Endothelial cell of umbilical vein (primary cell): ENCODE data around the gene RTL3. TPM values are rescaled to one million over a fixed set of nuclear protein-coding genes. Genes with fewer than 3 reads are reported as not detected.
A peak's percentile ranks its signal among the peaks of the same experiment; 100 is the strongest.

Source experiments
- BruUV-seq: library from RNA; stranded (reverse); fragments of 400-500 nt; replicated peaks from 2 replicates; lab custom pipeline; 2021; lab: Mats Ljungman, UMichigan
- CTCF ChIA-PET: fragments of 300-600, 350-600 bp; sonication (Branson Sonifier 250); formaldehyde crosslinking; loops from one replicate; lab custom pipeline; 2021; ENCODE audit warnings: antibody characterized with exemption, inconsistent platforms; lab: Charles Lee
- POLR2A ChIA-PET: fragments of 300-600, 350-600 bp; sonication (Branson Sonifier 250); formaldehyde crosslinking; loops from one replicate; lab custom pipeline; 2021; ENCODE audit warnings: antibody characterized with exemption, inconsistent platforms; lab: Charles Lee
- DNase-seq: peaks from one replicate; pipeline ENCODE4 v3.0.0-alpha.2; 2011; ENCODE audit warnings: low read depth, low spot score
- FAIRE-seq: peaks from 2 replicates; lab custom pipeline; 2011; peaks lifted over from hg19 to GRCh38; lab: Jason Lieb, UNC
- H2AFZ ChIP-seq: 2 replicates; pipeline ENCODE4 v1.6.0; 2012; ENCODE audit warnings: low read depth, low read length, control low read depth, inconsistent platforms
- H3K27ac ChIP-seq: 2 replicates; pipeline ENCODE4 v1.5.1; 2011; ENCODE audit warnings: low read depth, mild to moderate bottlenecking, control low read depth, low read length, moderate library complexity; ENCODE audit not compliant: insufficient read depth
- H3K27me3 ChIP-seq, 2 experiments: 2 replicates each; pipeline versions ENCODE4 v1.6.0 to v1.6.1; 2011; ENCODE audit warnings: low read length in 2 of 2, mixed read lengths in 1 of 2; ENCODE audit not compliant: control insufficient read depth in 2 of 2, insufficient read depth in 2 of 2
- H3K36me3 ChIP-seq, 2 experiments: 2 replicates in 1 of 2; 3 replicates in 1 of 2; pipeline ENCODE4 v1.5.1; 2011; ENCODE audit warnings: low read length in 2 of 2, mild to moderate bottlenecking in 1 of 2, moderate library complexity in 1 of 2; ENCODE audit not compliant: control insufficient read depth in 2 of 2, insufficient read depth in 2 of 2; ENCODE audit errors: extremely low read depth in 1 of 2
- H3K4me1 ChIP-seq: 3 replicates; pipeline ENCODE4 v1.5.1; 2011; ENCODE audit warnings: mild to moderate bottlenecking, low read length; ENCODE audit not compliant: control insufficient read depth, insufficient read depth; ENCODE audit errors: extremely low read depth
- H3K4me2 ChIP-seq: 2 replicates; pipeline ENCODE4 v1.6.1; 2011; ENCODE audit warnings: low read length, control low read depth, mixed read lengths; ENCODE audit not compliant: insufficient read depth
- H3K4me3 ChIP-seq, 3 experiments: fragments of 200-600 bp in 1 of 3; sonication (generic), shearing (Covaris generic) in 1 of 3; replicated peaks in 1 of 3; 2 replicates each; pipeline ENCODE4 v1.5.1; 2011 to 2016; ENCODE audit warnings: control low read depth in 3 of 3, low read length in 3 of 3, mild to moderate bottlenecking in 2 of 3, inconsistent platforms in 1 of 3, low read depth in 1 of 3, moderate library complexity in 1 of 3; ENCODE audit not compliant: insufficient read depth in 1 of 3
- H3K79me2 ChIP-seq: 2 replicates; pipeline ENCODE4 v1.6.0; 2012; ENCODE audit warnings: low read length, inconsistent platforms; ENCODE audit not compliant: control insufficient read depth, insufficient read depth
- H3K9ac ChIP-seq: replicated peaks from 2 replicates; pipeline ENCODE3; 2011; ENCODE audit warnings: low read length, control low read depth; ENCODE audit not compliant: insufficient read depth; ENCODE audit errors: extremely low read depth
- H3K9me1 ChIP-seq: replicated peaks from 3 replicates; pipeline ENCODE4 v1.6.0; 2011; ENCODE audit warnings: mild to moderate bottlenecking, low read length; ENCODE audit not compliant: control insufficient read depth, insufficient read depth; ENCODE audit errors: extremely low read depth
- H3K9me3 ChIP-seq: replicated peaks from 2 replicates; pipeline ENCODE4 v1.5.1; 2012; ENCODE audit warnings: low read length, inconsistent platforms; ENCODE audit not compliant: control insufficient read depth, insufficient read depth
- H4K20me1 ChIP-seq: replicated peaks from 2 replicates; pipeline ENCODE3; 2011; ENCODE audit warnings: mild to moderate bottlenecking, low read length; ENCODE audit not compliant: control insufficient read depth, insufficient read depth; ENCODE audit errors: extremely low read depth
- EZH2 ChIP-seq: IDR thresholded peaks from 2 replicates; pipeline ENCODE4 v1.6.1; 2012; ENCODE audit warnings: borderline replicate concordance, low read depth, mild to moderate bottlenecking, moderate library complexity, low read length, inconsistent platforms; ENCODE audit not compliant: severe bottlenecking
- FOS ChIP-seq: IDR thresholded peaks from 2 replicates; pipeline ENCODE4 v1.6.1; 2011; ENCODE audit warnings: mild to moderate bottlenecking, low read length, moderate library complexity, borderline replicate concordance; ENCODE audit not compliant: insufficient read depth
- GATA2 ChIP-seq: IDR thresholded peaks from 2 replicates; pipeline ENCODE4 v1.7.0; 2011; ENCODE audit warnings: low read depth, mild to moderate bottlenecking, moderate library complexity, mixed read lengths, low read length; ENCODE audit not compliant: insufficient read length, insufficient read depth
- JUN ChIP-seq: IDR thresholded peaks from 2 replicates; pipeline ENCODE4 v1.6.1; 2011; ENCODE audit warnings: borderline replicate concordance, low read depth; ENCODE audit not compliant: insufficient read length, insufficient read depth
- MYC ChIP-seq: IDR thresholded peaks from one replicate; pipeline ENCODE4 v1.6.1; 2011; ENCODE audit warnings: mild to moderate bottlenecking, low read depth, low read length
- POLR2A ChIP-seq: IDR thresholded peaks from 2 replicates; pipeline ENCODE4 v1.6.1; 2012; ENCODE audit warnings: low read depth, mild to moderate bottlenecking, control low read depth, low read length
- POLR2AphosphoS5 ChIP-seq: IDR thresholded peaks from 2 replicates; pipeline ENCODE4 v1.6.1; 2012; ENCODE audit warnings: low read depth, mild to moderate bottlenecking, control low read depth, low read length, moderate library complexity; ENCODE audit not compliant: insufficient read depth
- dilution Hi-C: fragments of 300-500 bp; cut with MboI; formaldehyde crosslinking; loops from one replicate; pipeline ENCODE4 v1.15.0; 2019; ENCODE audit warnings: low sequenced_read_pairs; ENCODE audit not compliant: extremely low pct_ligation_motif_present
- intact Hi-C: fragments of 100-400 bp; cut with micrococcal nuclease; formaldehyde crosslinking; loops from one replicate; pipeline ENCODE4 v1.10.0; 2022
- polyA plus RNA-seq, 4 experiments: library from polyadenylated mRNA; depleted of rRNA in 3 of 4; stranded (reverse) in 3 of 4; unstranded in 1 of 4; fragments of >200 nt; gene quantifications; 2 replicates each; pipeline versions ENCODE4 v1.2.1 to v1.2.3, GENCODE V29; 2011 to 2012; ENCODE audit warnings: missing spikeins in 1 of 4
- total RNA-seq: library from RNA; stranded (reverse); gene quantifications from 2 replicates; pipeline ENCODE4 v1.2.3, GENCODE V29; 2021
- TF ChIP-seq, protein P1 (sequence below): IDR thresholded peaks from 2 replicates; pipeline ENCODE4 v1.6.1; 2011; ENCODE audit not compliant: insufficient read depth, insufficient read length
- TF ChIP-seq, protein P2 (sequence below), 2 donors: IDR thresholded peaks; 1 replicate in 1 of 2; 2 replicates in 1 of 2; pipeline ENCODE4 v1.5.1; 2011; ENCODE audit warnings: low read length in 2 of 2, mild to moderate bottlenecking in 2 of 2, moderate library complexity in 2 of 2, control low read depth in 1 of 2, inconsistent platforms in 1 of 2, low read depth in 1 of 2; ENCODE audit not compliant: insufficient read depth in 1 of 2; ENCODE audit errors: extremely low read depth in 1 of 2

RTL3 gene
- total and polyA plus RNA-seq, 2 donors (not counting 3 experiments of a cell fraction or from before 2014, with no cell fraction given) = 0.04 TPM; not detected in 1

DNA sequence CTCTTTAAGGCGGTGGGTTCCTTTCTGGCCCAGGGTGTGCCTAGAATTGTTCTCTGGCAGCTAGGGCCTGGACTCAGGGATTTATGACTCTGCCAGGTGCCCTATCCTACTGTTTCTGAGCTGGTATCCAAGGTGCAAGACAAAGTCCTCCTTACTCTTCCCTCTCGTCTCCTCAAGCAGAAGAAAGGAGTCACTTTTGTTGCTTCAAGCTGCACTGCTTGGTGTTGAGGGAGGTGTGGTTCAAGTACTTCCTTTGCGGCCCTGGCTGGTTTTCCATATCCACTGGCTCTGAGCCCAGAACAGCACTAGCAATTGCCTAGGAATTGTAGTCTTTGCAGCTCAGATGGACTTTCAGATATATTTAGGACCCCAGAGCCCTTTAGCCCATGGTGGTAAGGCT, 39.3 kb downstream of the RTL3 start:
- BruUV-seq = no TSS peak
- ChIA-PET CTCF (no interaction called here), POLR2A (no interaction called here)
- no peak for TF ChIP-seq MYC
- TF ChIP-seq EZH2 = no peak
- no peak for TF ChIP-seq JUN
- TF ChIP-seq, protein P1, sequence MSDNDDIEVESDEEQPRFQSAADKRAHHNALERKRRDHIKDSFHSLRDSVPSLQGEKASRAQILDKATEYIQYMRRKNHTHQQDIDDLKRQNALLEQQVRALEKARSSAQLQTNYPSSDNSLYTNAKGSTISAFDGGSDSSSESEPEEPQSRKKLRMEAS = no peak
- TF ChIP-seq, protein P2, sequence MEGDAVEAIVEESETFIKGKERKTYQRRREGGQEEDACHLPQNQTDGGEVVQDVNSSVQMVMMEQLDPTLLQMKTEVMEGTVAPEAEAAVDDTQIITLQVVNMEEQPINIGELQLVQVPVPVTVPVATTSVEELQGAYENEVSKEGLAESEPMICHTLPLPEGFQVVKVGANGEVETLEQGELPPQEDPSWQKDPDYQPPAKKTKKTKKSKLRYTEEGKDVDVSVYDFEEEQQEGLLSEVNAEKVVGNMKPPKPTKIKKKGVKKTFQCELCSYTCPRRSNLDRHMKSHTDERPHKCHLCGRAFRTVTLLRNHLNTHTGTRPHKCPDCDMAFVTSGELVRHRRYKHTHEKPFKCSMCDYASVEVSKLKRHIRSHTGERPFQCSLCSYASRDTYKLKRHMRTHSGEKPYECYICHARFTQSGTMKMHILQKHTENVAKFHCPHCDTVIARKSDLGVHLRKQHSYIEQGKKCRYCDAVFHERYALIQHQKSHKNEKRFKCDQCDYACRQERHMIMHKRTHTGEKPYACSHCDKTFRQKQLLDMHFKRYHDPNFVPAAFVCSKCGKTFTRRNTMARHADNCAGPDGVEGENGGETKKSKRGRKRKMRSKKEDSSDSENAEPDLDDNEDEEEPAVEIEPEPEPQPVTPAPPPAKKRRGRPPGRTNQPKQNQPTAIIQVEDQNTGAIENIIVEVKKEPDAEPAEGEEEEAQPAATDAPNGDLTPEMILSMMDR (IDR thresholded peaks at IDR 0.05; ENCODE audit: extremely low read depth in 1 of 2, insufficient read depth in 1 of 2, low read depth in 1 of 2, low read length in 2 of 2) = no peak
- no peak for TF ChIP-seq POLR2A
- no peak for TF ChIP-seq GATA2
- TF ChIP-seq FOS = no peak
- no peak for TF ChIP-seq POLR2AphosphoS5
- no peaks in the 10 kb centered on the region for H3K9me3 ChIP-seq
- no peaks in the 10 kb centered on the region for H3K36me3 ChIP-seq
- H3K9ac ChIP-seq = no peak overlapping the region
- no peaks in the 10 kb centered on the region for H3K4me1 ChIP-seq
- no peak overlapping the region for H3K4me2 ChIP-seq
- dilution Hi-C loops (no loop called here), intact Hi-C loops (no loop called here)
- no peak overlapping the region for H3K27ac ChIP-seq
- no peak for FAIRE-seq
- no peaks in the 10 kb centered on the region for H3K79me2 ChIP-seq
- H2AFZ ChIP-seq = no peak overlapping the region
- no peaks in the 10 kb centered on the region for H3K27me3 ChIP-seq
- no peak overlapping the region for H3K4me3 ChIP-seq
- H3K9me1 ChIP-seq = no peaks in the 10 kb centered on the region
- peak; percentile 20 for DNase-seq
- H4K20me1 ChIP-seq = no peaks in the 10 kb centered on the region
